Nephron progenitor cell (in vitro differentiated cells): ENCODE results near the gene TMPRSS7.

Source experiments
- DNase-seq: peaks from one replicate; pipeline ENCODE4 v3.0.0; 2021
- H3K27ac Mint-ChIP-seq: 2 replicates; pipeline ENCODE4 v1.8.0; 2021; ENCODE audit warnings: mild to moderate bottlenecking, moderate library complexity, mixed read lengths
- H3K27me3 Mint-ChIP-seq: 2 replicates; pipeline ENCODE4 v1.8.0; 2021; ENCODE audit warnings: mild to moderate bottlenecking, low read depth, mixed read lengths; ENCODE audit not compliant: poor library complexity
- H3K36me3 Mint-ChIP-seq: 2 replicates; pipeline ENCODE4 v1.8.0; 2021; ENCODE audit warnings: low read depth, mixed read lengths
- H3K4me1 Mint-ChIP-seq: 2 replicates; pipeline ENCODE4 v1.8.0; 2021; ENCODE audit warnings: mixed read lengths
- H3K4me3 Mint-ChIP-seq: 2 replicates; pipeline ENCODE4 v1.8.0; 2021; ENCODE audit warnings: mild to moderate bottlenecking, moderate library complexity, mixed read lengths
- H3K9me3 Mint-ChIP-seq: 2 replicates; pipeline ENCODE4 v1.8.0; 2021; ENCODE audit warnings: mild to moderate bottlenecking, moderate library complexity, mixed read lengths
- CTCF ChIP-seq: fragments of 200-600 bp; sonication (generic); IDR thresholded peaks from 2 replicates; pipeline ENCODE4 v1.5.0; 2021; ENCODE audit warnings: antibody characterized with exemption

The TMPRSS7 gene

GRCh38 chr3:112010636-112011035, 23.9 kb upstream of the TMPRSS7 start:
- Mint-ChIP-seq H3K9me3 (no peaks in the 10 kb centered on the region), H3K27me3 (no peaks in the 10 kb centered on the region), H3K27ac (peak overlapping the region; percentile 97), H3K4me1 (peaks cover 48% of the 10 kb centered on the region), H3K36me3 (peaks cover 45% of the 10 kb centered on the region), H3K4me3 (peak overlapping the region; percentile 9)
- TF ChIP-seq CTCF = no peak
- no peak for DNase-seq

- Mint-ChIP-seq H3K36me3 (peaks cover 41% of the 10 kb centered on the region), H3K4me3 (no peak overlapping the region), H3K4me1 (peaks cover 48% of the 10 kb centered on the region), H3K9me3 (no peaks in the 10 kb centered on the region), H3K27me3 (no peaks in the 10 kb centered on the region), H3K27ac (peak overlapping the region; percentile 97)
- TF ChIP-seq CTCF = no peak
- no peak for DNase-seq
These were observed 23.1 kb upstream of the TMPRSS7 start for GRCh38 chr3:112011376-112011940.

- H3K4me3 Mint-ChIP-seq = no peak overlapping the region
- no peak for TF ChIP-seq CTCF
- H3K9me3 Mint-ChIP-seq = no peaks in the 10 kb centered on the region
- DNase-seq = no peak
- peaks cover 34% of the 10 kb centered on the region for H3K36me3 Mint-ChIP-seq
- H3K27me3 Mint-ChIP-seq = no peaks in the 10 kb centered on the region
- H3K4me1 Mint-ChIP-seq = peaks cover 48% of the 10 kb centered on the region
- H3K27ac Mint-ChIP-seq = peak overlapping the region; percentile 84
These were observed 22.1 kb upstream of the TMPRSS7 start for GRCh38 chr3:112012205-112012992.

- Mint-ChIP-seq H3K27me3 (no peaks in the 10 kb centered on the region), H3K9me3 (no peaks in the 10 kb centered on the region), H3K27ac (peak overlapping the region; percentile 84), H3K4me1 (peaks cover 48% of the 10 kb centered on the region), H3K36me3 (peaks cover 32% of the 10 kb centered on the region), H3K4me3 (no peak overlapping the region)
- peak; percentile 71 for TF ChIP-seq CTCF
- peak; percentile 59 for DNase-seq
These were observed 21.3 kb upstream of the TMPRSS7 start for GRCh38 chr3:112013058-112013783.

- peak overlapping the region; percentile 84 for H3K27ac Mint-ChIP-seq
- H3K36me3 Mint-ChIP-seq = peaks cover 27% of the 10 kb centered on the region
- no peak for DNase-seq
- no peaks in the 10 kb centered on the region for H3K9me3 Mint-ChIP-seq
- peaks cover 44% of the 10 kb centered on the region for H3K4me1 Mint-ChIP-seq
- no peak overlapping the region for H3K4me3 Mint-ChIP-seq
- H3K27me3 Mint-ChIP-seq = no peaks in the 10 kb centered on the region
- TF ChIP-seq CTCF = no peak
These were observed 20.8 kb upstream of the TMPRSS7 start for GRCh38 chr3:112013784-112014143.
